GM23338 (cell line): ENCODE measurements around the gene STX8. TPM values are rescaled to one million over a fixed set of nuclear protein-coding genes. Genes with fewer than 3 reads are reported as not detected.

Source experiments
- ATAC-seq: fragments of 200-7000 bp; cut with Tn5 transposase; 3 replicates; pipeline ENCODE4 v1.9.1; 2020
- DNase-seq: peaks from one replicate; pipeline ENCODE4 v3.0.0-alpha.2; 2015; ENCODE audit warnings: low spot score
- H2AFZ ChIP-seq: fragments of 200-600 bp; sonication (generic); 2 replicates; pipeline ENCODE4 v1.8.0; 2016; ENCODE audit warnings: antibody characterized with exemption, mild to moderate bottlenecking, moderate library complexity
- H3F3A ChIP-seq: fragments of 200-600 bp; sonication (generic); replicated peaks from 2 replicates; pipeline ENCODE4 v1.8.0; 2017; ENCODE audit warnings: antibody characterized with exemption, mixed run types, low read depth
- H3K27ac ChIP-seq: fragments of 200-600 bp; sonication (generic); 2 replicates; pipeline ENCODE4 v1.6.1; 2016; ENCODE audit warnings: low read depth
- H3K27me3 ChIP-seq: fragments of 200-600 bp; sonication (generic); 2 replicates; pipeline ENCODE4 v1.8.0; 2016; ENCODE audit warnings: mild to moderate bottlenecking, mixed run types, moderate library complexity; ENCODE audit not compliant: insufficient read depth
- H3K36me3 ChIP-seq: fragments of 200-600 bp; sonication (generic); 2 replicates; pipeline ENCODE4 v1.8.0; 2016; ENCODE audit warnings: mild to moderate bottlenecking; ENCODE audit not compliant: insufficient read depth
- H3K4me1 ChIP-seq: fragments of 200-600 bp; sonication (generic); 2 replicates; pipeline ENCODE4 v1.8.0; 2016; ENCODE audit warnings: mild to moderate bottlenecking, moderate library complexity; ENCODE audit not compliant: insufficient read depth
- H3K4me2 ChIP-seq: fragments of 200-600 bp; sonication (generic); 2 replicates; pipeline ENCODE4 v1.7.1; 2017; ENCODE audit warnings: mixed run types
- H3K4me3 ChIP-seq: fragments of 200-600 bp; sonication (generic); 2 replicates; pipeline ENCODE4 v1.6.1; 2016; ENCODE audit warnings: mixed run types
- H3K79me2 ChIP-seq: fragments of 200-600 bp; sonication (generic); replicated peaks from 2 replicates; pipeline ENCODE4 v1.8.0; 2017; ENCODE audit warnings: mild to moderate bottlenecking; ENCODE audit not compliant: insufficient read depth
- H3K9me2 ChIP-seq: fragments of 200-600 bp; sonication (generic); 2 replicates; pipeline ENCODE4 v1.8.0; 2017; ENCODE audit not compliant: insufficient read depth
- H4K20me1 ChIP-seq: fragments of 200-600 bp; sonication (generic); replicated peaks from 2 replicates; pipeline ENCODE4 v1.8.0; 2017; ENCODE audit warnings: mild to moderate bottlenecking; ENCODE audit not compliant: insufficient read depth
- H3K27ac Mint-ChIP-seq: 2 replicates; pipeline ENCODE4 v1.8.0; 2020; ENCODE audit warnings: inconsistent platforms, mild to moderate bottlenecking, moderate library complexity, mixed read lengths
- H3K27me3 Mint-ChIP-seq: 3 replicates; pipeline ENCODE4 v1.8.0; 2022; ENCODE audit warnings: low read depth, mild to moderate bottlenecking, moderate library complexity, mixed read lengths, inconsistent platforms; ENCODE audit not compliant: insufficient read depth, poor library complexity
- H3K36me3 Mint-ChIP-seq: 3 replicates; pipeline ENCODE4 v1.8.0; 2021; ENCODE audit warnings: low read depth, mild to moderate bottlenecking, inconsistent platforms, moderate library complexity, mixed read lengths
- H3K4me1 Mint-ChIP-seq: 3 replicates; pipeline ENCODE4 v1.8.0; 2020; ENCODE audit warnings: mild to moderate bottlenecking, inconsistent platforms, mixed read lengths
- H3K4me3 Mint-ChIP-seq: 3 replicates; pipeline ENCODE4 v1.8.0; 2021; ENCODE audit warnings: moderate library complexity, mild to moderate bottlenecking, inconsistent platforms, mixed read lengths
- H3K9me3 Mint-ChIP-seq: 3 replicates; pipeline ENCODE4 v1.8.0; 2020; ENCODE audit warnings: moderate library complexity, mild to moderate bottlenecking, inconsistent platforms, mixed read lengths
- CREB1 ChIP-seq: fragments of 250-450 bp; sonication (Bioruptor Pico); IDR thresholded peaks from 2 replicates; pipeline ENCODE4 v1.5.0; 2020; ENCODE audit warnings: low read depth, mild to moderate bottlenecking, moderate library complexity
- EZH2 ChIP-seq: fragments of 200-600 bp; sonication (generic); IDR thresholded peaks from one replicate; pipeline ENCODE4 v1.8.0; 2017; ENCODE audit warnings: antibody characterized with exemption, mild to moderate bottlenecking, low read depth; ENCODE audit not compliant: unreplicated experiment
- EZH2phosphoT487 ChIP-seq: fragments of 200-600 bp; sonication (generic); IDR thresholded peaks from one replicate; pipeline ENCODE4 v1.8.1; 2018; ENCODE audit warnings: antibody characterized with exemption; ENCODE audit not compliant: unreplicated experiment
- JUNB ChIP-seq: IDR thresholded peaks from one replicate; pipeline ENCODE4 v1.6.1; 2016; ENCODE audit warnings: antibody characterized with exemption; ENCODE audit not compliant: unreplicated experiment
- NANOG ChIP-seq: IDR thresholded peaks from 2 replicates; pipeline ENCODE4 v1.6.1; 2016; ENCODE audit warnings: antibody characterized with exemption, borderline replicate concordance
- POLR2AphosphoS5 ChIP-seq: IDR thresholded peaks from 2 replicates; pipeline ENCODE4 v1.6.1; 2016; ENCODE audit warnings: antibody characterized with exemption, low read depth
- STAT1 ChIP-seq: IDR thresholded peaks from one replicate; pipeline ENCODE4 v1.6.1; 2016; ENCODE audit warnings: antibody characterized with exemption; ENCODE audit not compliant: unreplicated experiment
- ZNF114 ChIP-seq: fragments of 250-450 bp; sonication (Bioruptor Pico); IDR thresholded peaks from 2 replicates; pipeline ENCODE4 v1.5.0; 2020; ENCODE audit warnings: mild to moderate bottlenecking, moderate library complexity
- ZNF331 ChIP-seq: fragments of 250-450 bp; sonication (Bioruptor Pico); IDR thresholded peaks from 2 replicates; pipeline ENCODE4 v1.5.0; 2020; ENCODE audit warnings: low read depth, mild to moderate bottlenecking, moderate library complexity
- ZNF462 ChIP-seq: fragments of 250-450 bp; sonication (Bioruptor Pico); IDR thresholded peaks from 2 replicates; pipeline ENCODE4 v1.5.0; 2020; ENCODE audit warnings: mild to moderate bottlenecking, moderate library complexity
- polyA plus RNA-seq: library from polyadenylated mRNA; unstranded; fragments of >200 nt; fragmentation: Nextera tagmentation; extraction: Ambion mirVana; gene quantifications from 2 replicates; pipeline ENCODE4 v1.2.1, GENCODE V29; 2016
- total RNA-seq: library from RNA; depleted of rRNA; stranded (reverse); fragments of >200 nt; shearing (Covaris generic); gene quantifications from 2 replicates; pipeline ENCODE4 v1.2.3, GENCODE V29; 2014
- TF ChIP-seq, protein P1 (sequence below): IDR thresholded peaks from one replicate; pipeline ENCODE4 v1.6.1; 2018; ENCODE audit warnings: antibody characterized with exemption; ENCODE audit not compliant: unreplicated experiment
- TF ChIP-seq, protein P2 (sequence below), 2 experiments: fragments of 200-600 bp in 1 of 2; sonication (generic) in 1 of 2; conservative IDR thresholded peaks; 2 replicates each; pipeline versions ENCODE4 v1.5.1 to v1.6.1; 2016 to 2017; ENCODE audit warnings: antibody characterized with exemption in 2 of 2, low read depth in 2 of 2, mild to moderate bottlenecking in 2 of 2, moderate library complexity in 1 of 2
- TF ChIP-seq, protein P3 (sequence below): IDR thresholded peaks from 2 replicates; pipeline ENCODE4 v1.6.1; 2016; ENCODE audit warnings: antibody characterized with exemption

The STX8 gene
- total and polyA plus RNA-seq, 2 experiments from 2014 or later = 59.4 to 82.3 TPM

GRCh38 chr17:9239246-9239792 is 336.3 kb downstream of the STX8 start:
- H3K4me1 ChIP-seq = peaks cover 17% of the 10 kb centered on the region
- Mint-ChIP-seq H3K4me1 (peaks cover 29% of the 10 kb centered on the region), H3K36me3 (no peaks in the 10 kb centered on the region; the same call in 2 of the 3 replicates), H3K27me3 (peaks cover 16% of the 10 kb centered on the region), H3K27ac (no peak overlapping the region), H3K4me3 (peak overlapping the region; percentile 72), H3K9me3 (no peaks in the 10 kb centered on the region; the same call in 2 of the 3 replicates)
- peaks cover 12% of the 10 kb centered on the region; the same call in 1 of the 2 replicates for H3K27me3 ChIP-seq
- H2AFZ ChIP-seq = peak overlapping the region; percentile 95
- DNase-seq = no peak
- no peaks in the 10 kb centered on the region for H4K20me1 ChIP-seq
- ATAC-seq = peak; percentile 22
- H3K4me2 ChIP-seq = peak overlapping the region; percentile 87
- no peaks in the 10 kb centered on the region for H3K9me2 ChIP-seq
- H3K79me2 ChIP-seq = no peaks in the 10 kb centered on the region
- TF ChIP-seq STAT1 (no peak), EZH2 (no peak), CREB1 (CRISPR knock-in tag) (no peak), POLR2AphosphoS5 (no peak), JUNB (no peak), ZNF462 (CRISPR knock-in tag) (no peak), EZH2phosphoT487 (no peak), ZNF114 (no peak), ZNF331 (CRISPR knock-in tag) (no peak), NANOG (no peak)
- TF ChIP-seq, protein P1, sequence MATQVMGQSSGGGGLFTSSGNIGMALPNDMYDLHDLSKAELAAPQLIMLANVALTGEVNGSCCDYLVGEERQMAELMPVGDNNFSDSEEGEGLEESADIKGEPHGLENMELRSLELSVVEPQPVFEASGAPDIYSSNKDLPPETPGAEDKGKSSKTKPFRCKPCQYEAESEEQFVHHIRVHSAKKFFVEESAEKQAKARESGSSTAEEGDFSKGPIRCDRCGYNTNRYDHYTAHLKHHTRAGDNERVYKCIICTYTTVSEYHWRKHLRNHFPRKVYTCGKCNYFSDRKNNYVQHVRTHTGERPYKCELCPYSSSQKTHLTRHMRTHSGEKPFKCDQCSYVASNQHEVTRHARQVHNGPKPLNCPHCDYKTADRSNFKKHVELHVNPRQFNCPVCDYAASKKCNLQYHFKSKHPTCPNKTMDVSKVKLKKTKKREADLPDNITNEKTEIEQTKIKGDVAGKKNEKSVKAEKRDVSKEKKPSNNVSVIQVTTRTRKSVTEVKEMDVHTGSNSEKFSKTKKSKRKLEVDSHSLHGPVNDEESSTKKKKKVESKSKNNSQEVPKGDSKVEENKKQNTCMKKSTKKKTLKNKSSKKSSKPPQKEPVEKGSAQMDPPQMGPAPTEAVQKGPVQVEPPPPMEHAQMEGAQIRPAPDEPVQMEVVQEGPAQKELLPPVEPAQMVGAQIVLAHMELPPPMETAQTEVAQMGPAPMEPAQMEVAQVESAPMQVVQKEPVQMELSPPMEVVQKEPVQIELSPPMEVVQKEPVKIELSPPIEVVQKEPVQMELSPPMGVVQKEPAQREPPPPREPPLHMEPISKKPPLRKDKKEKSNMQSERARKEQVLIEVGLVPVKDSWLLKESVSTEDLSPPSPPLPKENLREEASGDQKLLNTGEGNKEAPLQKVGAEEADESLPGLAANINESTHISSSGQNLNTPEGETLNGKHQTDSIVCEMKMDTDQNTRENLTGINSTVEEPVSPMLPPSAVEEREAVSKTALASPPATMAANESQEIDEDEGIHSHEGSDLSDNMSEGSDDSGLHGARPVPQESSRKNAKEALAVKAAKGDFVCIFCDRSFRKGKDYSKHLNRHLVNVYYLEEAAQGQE = no peak
- TF ChIP-seq, protein P2, sequence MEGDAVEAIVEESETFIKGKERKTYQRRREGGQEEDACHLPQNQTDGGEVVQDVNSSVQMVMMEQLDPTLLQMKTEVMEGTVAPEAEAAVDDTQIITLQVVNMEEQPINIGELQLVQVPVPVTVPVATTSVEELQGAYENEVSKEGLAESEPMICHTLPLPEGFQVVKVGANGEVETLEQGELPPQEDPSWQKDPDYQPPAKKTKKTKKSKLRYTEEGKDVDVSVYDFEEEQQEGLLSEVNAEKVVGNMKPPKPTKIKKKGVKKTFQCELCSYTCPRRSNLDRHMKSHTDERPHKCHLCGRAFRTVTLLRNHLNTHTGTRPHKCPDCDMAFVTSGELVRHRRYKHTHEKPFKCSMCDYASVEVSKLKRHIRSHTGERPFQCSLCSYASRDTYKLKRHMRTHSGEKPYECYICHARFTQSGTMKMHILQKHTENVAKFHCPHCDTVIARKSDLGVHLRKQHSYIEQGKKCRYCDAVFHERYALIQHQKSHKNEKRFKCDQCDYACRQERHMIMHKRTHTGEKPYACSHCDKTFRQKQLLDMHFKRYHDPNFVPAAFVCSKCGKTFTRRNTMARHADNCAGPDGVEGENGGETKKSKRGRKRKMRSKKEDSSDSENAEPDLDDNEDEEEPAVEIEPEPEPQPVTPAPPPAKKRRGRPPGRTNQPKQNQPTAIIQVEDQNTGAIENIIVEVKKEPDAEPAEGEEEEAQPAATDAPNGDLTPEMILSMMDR (conservative IDR thresholded peaks at IDR 0.05; ENCODE audit: low read depth in 2 of 2) = no peak
- TF ChIP-seq, protein P3, sequence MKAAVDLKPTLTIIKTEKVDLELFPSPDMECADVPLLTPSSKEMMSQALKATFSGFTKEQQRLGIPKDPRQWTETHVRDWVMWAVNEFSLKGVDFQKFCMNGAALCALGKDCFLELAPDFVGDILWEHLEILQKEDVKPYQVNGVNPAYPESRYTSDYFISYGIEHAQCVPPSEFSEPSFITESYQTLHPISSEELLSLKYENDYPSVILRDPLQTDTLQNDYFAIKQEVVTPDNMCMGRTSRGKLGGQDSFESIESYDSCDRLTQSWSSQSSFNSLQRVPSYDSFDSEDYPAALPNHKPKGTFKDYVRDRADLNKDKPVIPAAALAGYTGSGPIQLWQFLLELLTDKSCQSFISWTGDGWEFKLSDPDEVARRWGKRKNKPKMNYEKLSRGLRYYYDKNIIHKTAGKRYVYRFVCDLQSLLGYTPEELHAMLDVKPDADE = no peak
- no peaks in the 10 kb centered on the region for H3K36me3 ChIP-seq
- no peak overlapping the region for H3K27ac ChIP-seq
- peak overlapping the region; percentile 61 for H3K4me3 ChIP-seq
- H3F3A ChIP-seq = no peaks in the 10 kb centered on the region
